NCI-H2171 (cell line): Measurements from ENCODE around the gene CCDC127.

ENCODE experiments used
- DNase-seq: peaks from one replicate; lab custom pipeline; 2025; lab: John Stamatoyannopoulos, UW

CCDC127 gene

GRCh38 chr5:157126-157715, 60.7 kb downstream of the CCDC127 start:
- DNase-seq, result no peak

DNA sequence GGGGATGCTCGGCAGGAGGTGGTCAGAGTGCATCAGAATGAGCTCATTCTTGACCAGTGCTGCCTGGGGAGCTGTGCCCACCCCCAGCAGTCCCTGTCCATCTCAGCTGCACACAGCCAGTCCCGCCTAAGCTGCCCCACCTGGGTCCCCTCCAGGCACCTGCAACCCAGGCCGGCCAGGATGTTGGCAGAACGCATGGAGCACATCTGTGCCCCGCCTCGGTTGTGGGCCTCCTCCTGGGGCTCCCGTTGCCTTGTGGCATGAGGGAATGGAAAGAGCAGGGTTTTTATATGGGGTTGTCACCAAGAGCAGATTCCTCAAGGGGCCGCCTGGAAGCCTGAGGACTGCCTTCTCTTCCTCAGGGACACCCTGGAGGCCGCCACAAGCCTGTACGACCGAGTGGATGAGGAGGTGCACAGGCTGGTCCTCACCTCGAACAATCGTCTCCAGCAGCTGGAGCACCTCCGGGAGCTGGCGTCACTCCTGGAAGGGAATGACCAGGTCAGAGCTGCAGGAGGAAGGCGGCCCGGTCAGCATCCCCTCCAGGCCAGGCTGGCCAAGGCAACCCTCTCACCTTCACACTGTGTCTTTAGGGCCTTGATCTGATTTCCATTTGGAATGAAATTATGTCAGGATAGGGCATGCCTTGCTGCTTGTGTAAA, 61.4 kb downstream of the CCDC127 start:
- no peak for DNase-seq

GRCh38 chr5:155651-156410, 62.1 kb downstream of the CCDC127 start:
- no peak for DNase-seq

DNA sequence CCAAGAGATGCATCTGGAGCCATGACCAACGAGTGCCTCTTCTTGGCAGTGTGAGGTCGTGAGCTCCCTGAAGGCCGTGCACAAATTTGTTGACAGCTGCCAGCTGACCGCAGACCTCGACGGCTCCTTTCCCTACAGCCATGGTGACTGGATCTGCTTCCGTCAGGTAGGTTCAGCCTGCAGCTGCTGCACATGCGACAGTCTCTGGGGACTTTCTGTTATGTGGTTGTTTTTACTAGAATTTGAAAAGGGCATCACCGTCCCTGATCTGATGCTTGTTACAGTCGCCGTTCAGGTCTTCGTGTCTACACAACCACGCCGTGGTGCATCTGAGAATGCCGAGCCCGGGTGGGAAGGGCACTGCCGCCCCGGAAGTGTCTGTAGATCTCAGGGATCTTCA, 63.1 kb downstream of the CCDC127 start:
- no peak for DNase-seq

- no peak for DNase-seq
Measured at GRCh38 chr5:154236-154635, 63.7 kb downstream of the CCDC127 start.

GRCh38 chr5:153256-153655, 64.7 kb downstream of the CCDC127 start:
- DNase-seq, result no peak

GRCh38 chr5:152077-152476, 65.9 kb downstream of the CCDC127 start:
- DNase-seq, result no peak

- no peak for DNase-seq
Measured at GRCh38 chr5:150746-151145, 67.2 kb downstream of the CCDC127 start.

GRCh38 chr5:149745-150485, 68.0 kb downstream of the CCDC127 start:
- DNase-seq, result no peak

DNA sequence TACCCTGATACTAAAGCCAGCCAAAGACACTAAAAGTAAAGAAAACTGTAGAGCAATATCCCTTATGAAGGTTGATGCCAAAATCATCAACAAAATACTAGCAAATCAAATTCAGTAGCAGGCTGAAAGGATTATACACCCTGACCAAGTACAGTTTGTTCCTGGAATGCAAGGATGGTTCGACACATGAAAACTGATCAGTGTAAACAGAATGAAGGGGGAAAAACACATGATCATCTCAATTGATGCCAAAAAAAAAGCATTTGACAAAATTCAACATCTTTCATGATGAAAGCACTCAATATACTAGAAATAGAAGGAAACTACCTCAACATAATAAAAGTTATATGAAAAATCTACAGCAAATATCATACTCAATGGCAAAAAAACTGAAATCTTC, 70.2 kb downstream of the CCDC127 start:
- DNase-seq, result no peak
